GM23338 (cell line): ENCODE results near the gene RGS16.

Experiments used
- CREB1 ChIP-seq: fragments of 250-450 bp; sonication (Bioruptor Pico); IDR thresholded peaks from 2 replicates; pipeline ENCODE4 v1.5.0; 2020; ENCODE audit warnings: low read depth, mild to moderate bottlenecking, moderate library complexity
- EZH2 ChIP-seq: fragments of 200-600 bp; sonication (generic); IDR thresholded peaks from one replicate; pipeline ENCODE4 v1.8.0; 2017; ENCODE audit warnings: antibody characterized with exemption, mild to moderate bottlenecking, low read depth; ENCODE audit not compliant: unreplicated experiment
- EZH2phosphoT487 ChIP-seq: fragments of 200-600 bp; sonication (generic); IDR thresholded peaks from one replicate; pipeline ENCODE4 v1.8.1; 2018; ENCODE audit warnings: antibody characterized with exemption; ENCODE audit not compliant: unreplicated experiment
- NANOG ChIP-seq: IDR thresholded peaks from 2 replicates; pipeline ENCODE4 v1.6.1; 2016; ENCODE audit warnings: antibody characterized with exemption, borderline replicate concordance
- POLR2AphosphoS5 ChIP-seq: IDR thresholded peaks from 2 replicates; pipeline ENCODE4 v1.6.1; 2016; ENCODE audit warnings: antibody characterized with exemption, low read depth
- REST ChIP-seq: IDR thresholded peaks from one replicate; pipeline ENCODE4 v1.6.1; 2018; ENCODE audit warnings: antibody characterized with exemption; ENCODE audit not compliant: unreplicated experiment
- ZNF462 ChIP-seq: fragments of 250-450 bp; sonication (Bioruptor Pico); IDR thresholded peaks from 2 replicates; pipeline ENCODE4 v1.5.0; 2020; ENCODE audit warnings: mild to moderate bottlenecking, moderate library complexity
- TF ChIP-seq, protein P1 (sequence below), 2 experiments: fragments of 200-600 bp in 1 of 2; sonication (generic) in 1 of 2; conservative IDR thresholded peaks; 2 replicates each; pipeline versions ENCODE4 v1.5.1 to v1.6.1; 2016 to 2017; ENCODE audit warnings: antibody characterized with exemption in 2 of 2, low read depth in 2 of 2, mild to moderate bottlenecking in 2 of 2, moderate library complexity in 1 of 2

GRCh38 chr1:182611787-182612186 is 7.6 kb upstream of the RGS16 start:
- TF ChIP-seq, protein P1, sequence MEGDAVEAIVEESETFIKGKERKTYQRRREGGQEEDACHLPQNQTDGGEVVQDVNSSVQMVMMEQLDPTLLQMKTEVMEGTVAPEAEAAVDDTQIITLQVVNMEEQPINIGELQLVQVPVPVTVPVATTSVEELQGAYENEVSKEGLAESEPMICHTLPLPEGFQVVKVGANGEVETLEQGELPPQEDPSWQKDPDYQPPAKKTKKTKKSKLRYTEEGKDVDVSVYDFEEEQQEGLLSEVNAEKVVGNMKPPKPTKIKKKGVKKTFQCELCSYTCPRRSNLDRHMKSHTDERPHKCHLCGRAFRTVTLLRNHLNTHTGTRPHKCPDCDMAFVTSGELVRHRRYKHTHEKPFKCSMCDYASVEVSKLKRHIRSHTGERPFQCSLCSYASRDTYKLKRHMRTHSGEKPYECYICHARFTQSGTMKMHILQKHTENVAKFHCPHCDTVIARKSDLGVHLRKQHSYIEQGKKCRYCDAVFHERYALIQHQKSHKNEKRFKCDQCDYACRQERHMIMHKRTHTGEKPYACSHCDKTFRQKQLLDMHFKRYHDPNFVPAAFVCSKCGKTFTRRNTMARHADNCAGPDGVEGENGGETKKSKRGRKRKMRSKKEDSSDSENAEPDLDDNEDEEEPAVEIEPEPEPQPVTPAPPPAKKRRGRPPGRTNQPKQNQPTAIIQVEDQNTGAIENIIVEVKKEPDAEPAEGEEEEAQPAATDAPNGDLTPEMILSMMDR (conservative IDR thresholded peaks at IDR 0.05; ENCODE audit: low read depth in 2 of 2) = no peak
- TF ChIP-seq EZH2 (no peak), POLR2AphosphoS5 (no peak), REST (no peak), ZNF462 (CRISPR knock-in tag) (no peak), EZH2phosphoT487 (no peak), NANOG (no peak), CREB1 (no peak)
